ENCODE data around the gene AMH. TPM values are rescaled to one million over a fixed set of nuclear protein-coding genes. Genes with fewer than 3 reads are reported as not detected.

AMH gene
- total and polyA plus RNA-seq, 8 donors = 0.45 to 2.0 (median 0.86) TPM; not detected in 2

- Histone ChIP-seq H3K36me3 (peaks cover 78 to 100% (median 99%) of the 10 kb centered on the region in 4 donors), H3K27ac (peak overlapping the region; percentile 71 to 85 (median 81))
- intact Hi-C loops (cut with DNase I; ENCODE audit: low total_unique reads) = no loop called here
Measured at GRCh38 chr19:2213799-2214198, 35.3 kb upstream of the AMH start.

GRCh38 chr19:2214251-2214650, 34.9 kb upstream of the AMH start:
- Histone ChIP-seq H3K36me3 (peaks cover 83 to 100% (median 99%) of the 10 kb centered on the region in 4 donors), H3K9me3 (no peaks in the 10 kb centered on the region), H3K27me3 (no peaks in the 10 kb centered on the region), H3K27ac (peak overlapping the region in 3 of 5 donors; percentile 71 to 85 (median 76)), H3K4me3 (no peak overlapping the region), H3K4me1 (peaks cover 0 to 24% (median 5%) of the 10 kb centered on the region in 4 donors)
- intact Hi-C loops (cut with DNase I; ENCODE audit: low total_unique reads) = no loop called here
- TF ChIP-seq CTCF (IDR thresholded peaks at IDR 0.05) = no peak
- no peak for TF ChIP-seq POLR2AphosphoS5 (IDR thresholded peaks at IDR 0.05)
- TF ChIP-seq POLR2A (IDR thresholded peaks at IDR 0.05) = no peak
- no peak for TF ChIP-seq EP300 (IDR thresholded peaks at IDR 0.05)
- no peak for DNase-seq
- 88 to 92% (median 89%) methylated on average over 6 to 17 of the region's 17 CpGs for WGBS, 5 donors

More at GRCh38 chr19:2213799-2214198, 35.3 kb upstream of the AMH start:
- peak in 1 of 2 donors; percentile 65 for DNase-seq
- Histone ChIP-seq H3K9me3 (no peaks in the 10 kb centered on the region), H3K4me1 (peaks cover 0 to 27% (median 6%) of the 10 kb centered on the region in 4 donors), H3K27me3 (no peaks in the 10 kb centered on the region), H3K4me3 (no peak overlapping the region)
- 68 to 82% (median 77%) methylated on average over 18 to 26 of the region's 26 CpGs for WGBS, 5 donors
- no peak for TF ChIP-seq POLR2A (IDR thresholded peaks at IDR 0.05)
- TF ChIP-seq EP300 (IDR thresholded peaks at IDR 0.05) = no peak
- TF ChIP-seq POLR2AphosphoS5 (IDR thresholded peaks at IDR 0.05) = no peak
- TF ChIP-seq CTCF (IDR thresholded peaks at IDR 0.05) = no peak

- no peak for TF ChIP-seq POLR2A (IDR thresholded peaks at IDR 0.05)
- WGBS, 5 donors = 77 to 84% (median 78%) methylated on average over 25 to 31 of the region's 31 CpGs
- Histone ChIP-seq H3K9me3 (no peaks in the 10 kb centered on the region), H3K36me3 (peaks cover 90 to 100% (median 99%) of the 10 kb centered on the region in 4 donors), H3K27ac (no peak overlapping the region), H3K4me1 (peaks cover 0 to 24% (median 5%) of the 10 kb centered on the region in 4 donors), H3K27me3 (no peaks in the 10 kb centered on the region), H3K4me3 (no peak overlapping the region)
- no peak for DNase-seq
- intact Hi-C loops (cut with DNase I; ENCODE audit: low total_unique reads) = no loop called here
Measured at GRCh38 chr19:2215281-2215751, 33.8 kb upstream of the AMH start.

GRCh38 chr19:2216361-2217225, 32.5 kb upstream of the AMH start:
- TF ChIP-seq EP300 (IDR thresholded peaks at IDR 0.05) = no peak
- no peak for TF ChIP-seq POLR2AphosphoS5 (IDR thresholded peaks at IDR 0.05)
- no peak for TF ChIP-seq CTCF (IDR thresholded peaks at IDR 0.05)
- no peak for TF ChIP-seq POLR2A (IDR thresholded peaks at IDR 0.05)
- Histone ChIP-seq H3K27me3 (no peaks in the 10 kb centered on the region), H3K36me3 (peaks cover 79 to 100% (median 99%) of the 10 kb centered on the region in 4 donors), H3K4me1 (peaks cover 0 to 18% (median 7%) of the 10 kb centered on the region in 4 donors), H3K9me3 (no peaks in the 10 kb centered on the region), H3K4me3 (no peak overlapping the region), H3K27ac (no peak overlapping the region)
- 91 to 95% (median 94%) methylated on average over 17 to 43 of the region's 43 CpGs for WGBS, 5 donors
- intact Hi-C loops (cut with DNase I; ENCODE audit: low total_unique reads) = no loop called here
- DNase-seq = no peak

Measured in stomach (tissue), 9 donors.